PC-3 (cell line): ENCODE measurements around the gene ALPK3. TPM values are rescaled to one million over a fixed set of nuclear protein-coding genes. Genes with fewer than 3 reads are reported as not detected.

Experiments used
- ATAC-seq: fragments of 200-7000 bp; cut with Tn5 transposase; 2 replicates; pipeline ENCODE4 v1.9.1; 2020; ENCODE audit warnings: mild to moderate bottlenecking, moderate library complexity
- BruUV-seq: library from RNA; stranded (reverse); fragments of 400-500 nt; replicated peaks from 2 replicates; lab custom pipeline; 2021; lab: Mats Ljungman, UMichigan
- CTCF ChIA-PET: fragments of 300-600 bp; sonication (Branson Sonifier 250); formaldehyde crosslinking; loops from one replicate; lab custom pipeline; 2022; ENCODE audit warnings: antibody characterized with exemption; lab: Charles Lee
- POLR2A ChIA-PET: fragments of 300-600 bp; sonication (Branson Sonifier 250); formaldehyde crosslinking; loops from one replicate; lab custom pipeline; 2022; ENCODE audit warnings: antibody characterized with exemption; ENCODE audit not compliant: unreplicated experiment; lab: Charles Lee
- DNase-seq: peaks from one replicate; pipeline ENCODE4 v3.0.0-alpha.2; 2015
- H2AFZ ChIP-seq: fragments of 300-600 bp; sonication (generic); 2 replicates; pipeline ENCODE4 v1.6.0; 2016; ENCODE audit warnings: antibody characterized with exemption, low read length
- H3F3A ChIP-seq: fragments of 300-600 bp; sonication (generic); one replicate; pipeline ENCODE4 v1.6.0; 2017; ENCODE audit warnings: antibody characterized with exemption, low read length, control low read depth, mild to moderate bottlenecking; ENCODE audit not compliant: unreplicated experiment
- H3K27ac ChIP-seq: fragments of 300-600 bp; sonication (generic); 2 replicates; pipeline ENCODE4 v1.5.1; 2016; ENCODE audit warnings: mild to moderate bottlenecking, low read length
- H3K27me3 ChIP-seq: fragments of 300-600 bp; sonication (generic); 2 replicates; pipeline ENCODE4 v1.6.1; 2016; ENCODE audit warnings: low read length, mixed read lengths
- H3K36me3 ChIP-seq: fragments of 300-600 bp; sonication (generic); 2 replicates; pipeline ENCODE4 v1.6.1; 2016; ENCODE audit warnings: low read depth, mixed run types, low read length, mixed read lengths
- H3K4me1 ChIP-seq: fragments of 300-600 bp; sonication (generic); 2 replicates; pipeline ENCODE4 v1.5.1; 2016; ENCODE audit warnings: low read length; ENCODE audit not compliant: insufficient read depth
- H3K4me2 ChIP-seq: fragments of 300-600 bp; sonication (generic); 2 replicates; pipeline ENCODE4 v1.6.0; 2016; ENCODE audit warnings: low read length
- H3K4me3 ChIP-seq: fragments of 300-600 bp; sonication (generic); 2 replicates; pipeline ENCODE4 v1.5.1; 2016; ENCODE audit warnings: mild to moderate bottlenecking, low read length, mixed read lengths
- H3K79me2 ChIP-seq: fragments of 300-600 bp; sonication (generic); 2 replicates; pipeline ENCODE4 v1.6.1; 2017; ENCODE audit warnings: low read length, mixed read lengths
- H3K9ac ChIP-seq: fragments of 300-600 bp; sonication (generic); 2 replicates; pipeline ENCODE4 v1.6.0; 2016; ENCODE audit warnings: mild to moderate bottlenecking, low read length
- H3K9me2 ChIP-seq: fragments of 300-600 bp; sonication (generic); replicated peaks from 2 replicates; pipeline ENCODE4 v1.6.1; 2016; ENCODE audit warnings: mixed run types, low read length, mixed read lengths
- H3K9me3 ChIP-seq: fragments of 300-600 bp; sonication (generic); 2 replicates; pipeline ENCODE4 v1.6.1; 2016; ENCODE audit warnings: low read length, mixed read lengths
- H4K20me1 ChIP-seq: fragments of 300-600 bp; sonication (generic); 2 replicates; pipeline ENCODE4 v1.6.1; 2016; ENCODE audit warnings: low read length, mixed read lengths
- EZH2 ChIP-seq: fragments of 300-600 bp; sonication (generic); IDR thresholded peaks from one replicate; pipeline ENCODE4 v1.6.1; 2017; ENCODE audit warnings: antibody characterized with exemption, mild to moderate bottlenecking, low read length; ENCODE audit not compliant: unreplicated experiment
- EZH2phosphoT487 ChIP-seq: fragments of 300-600 bp; sonication (generic); IDR thresholded peaks from 2 replicates; pipeline ENCODE4 v1.6.1; 2018; ENCODE audit warnings: mild to moderate bottlenecking, antibody characterized with exemption, low read length, borderline replicate concordance
- intact Hi-C: fragments of 100-400 bp; cut with micrococcal nuclease; formaldehyde crosslinking; loops from 2 replicates; pipeline ENCODE4 v1.9.0; 2023
- total RNA-seq: library from RNA; depleted of rRNA; stranded (reverse); fragments of >200 nt; gene quantifications from 2 replicates; pipeline ENCODE4 v1.2.3, GENCODE V29; 2014
- TF ChIP-seq, protein P1 (sequence below): fragments of 300-600 bp; sonication (generic); conservative IDR thresholded peaks from 2 replicates; pipeline ENCODE4 v1.5.1; 2017; ENCODE audit warnings: antibody characterized with exemption, low read depth, mild to moderate bottlenecking, low read length

ALPK3 gene
- total RNA-seq, 1 experiment from 2014 or later, result 2.4 TPM

GRCh38 chr15:84859651-84860050 is 42.5 kb downstream of the ALPK3 start:
- ChIA-PET CTCF (no interaction called here), POLR2A (no interaction called here)
- no peaks in the 10 kb centered on the region for H3F3A ChIP-seq
- H3K4me3 ChIP-seq, result no peak overlapping the region
- H2AFZ ChIP-seq, result no peak overlapping the region
- peak overlapping the region; percentile 50 for H3K4me2 ChIP-seq
- peak overlapping the region; percentile 89 for H3K27ac ChIP-seq
- no peaks in the 10 kb centered on the region for H3K36me3 ChIP-seq
- peaks cover 47% of the 10 kb centered on the region for H3K4me1 ChIP-seq
- intact Hi-C loops, result no loop called here
- ATAC-seq, result no peak
- no peak for TF ChIP-seq EZH2phosphoT487
- TF ChIP-seq EZH2, result no peak
- TF ChIP-seq, protein P1, sequence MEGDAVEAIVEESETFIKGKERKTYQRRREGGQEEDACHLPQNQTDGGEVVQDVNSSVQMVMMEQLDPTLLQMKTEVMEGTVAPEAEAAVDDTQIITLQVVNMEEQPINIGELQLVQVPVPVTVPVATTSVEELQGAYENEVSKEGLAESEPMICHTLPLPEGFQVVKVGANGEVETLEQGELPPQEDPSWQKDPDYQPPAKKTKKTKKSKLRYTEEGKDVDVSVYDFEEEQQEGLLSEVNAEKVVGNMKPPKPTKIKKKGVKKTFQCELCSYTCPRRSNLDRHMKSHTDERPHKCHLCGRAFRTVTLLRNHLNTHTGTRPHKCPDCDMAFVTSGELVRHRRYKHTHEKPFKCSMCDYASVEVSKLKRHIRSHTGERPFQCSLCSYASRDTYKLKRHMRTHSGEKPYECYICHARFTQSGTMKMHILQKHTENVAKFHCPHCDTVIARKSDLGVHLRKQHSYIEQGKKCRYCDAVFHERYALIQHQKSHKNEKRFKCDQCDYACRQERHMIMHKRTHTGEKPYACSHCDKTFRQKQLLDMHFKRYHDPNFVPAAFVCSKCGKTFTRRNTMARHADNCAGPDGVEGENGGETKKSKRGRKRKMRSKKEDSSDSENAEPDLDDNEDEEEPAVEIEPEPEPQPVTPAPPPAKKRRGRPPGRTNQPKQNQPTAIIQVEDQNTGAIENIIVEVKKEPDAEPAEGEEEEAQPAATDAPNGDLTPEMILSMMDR, result no peak
- H3K9ac ChIP-seq, result peak overlapping the region; percentile 10; the same call in 1 of the 2 replicates
- H3K9me3 ChIP-seq, result no peaks in the 10 kb centered on the region
- TSS peak; percentile 64 for BruUV-seq
- H4K20me1 ChIP-seq, result no peaks in the 10 kb centered on the region
- H3K79me2 ChIP-seq, result peaks cover 19% of the 10 kb centered on the region
- H3K9me2 ChIP-seq, result no peaks in the 10 kb centered on the region
- no peaks in the 10 kb centered on the region for H3K27me3 ChIP-seq
- no peak for DNase-seq

GRCh38 chr15:84861781-84862180 is 44.6 kb downstream of the ALPK3 start:
- Histone ChIP-seq H3K9me2 (no peaks in the 10 kb centered on the region), H3K4me1 (peaks cover 39% of the 10 kb centered on the region), H2AFZ (no peak overlapping the region), H3K9ac (no peak overlapping the region), H3K4me3 (no peak overlapping the region), H3K4me2 (no peak overlapping the region; the same call in 1 of the 2 replicates), H3F3A (no peaks in the 10 kb centered on the region), H3K36me3 (no peaks in the 10 kb centered on the region), H4K20me1 (no peaks in the 10 kb centered on the region), H3K27ac (no peak overlapping the region), H3K27me3 (no peaks in the 10 kb centered on the region), H3K9me3 (no peaks in the 10 kb centered on the region), H3K79me2 (peaks cover 19% of the 10 kb centered on the region)
- no TSS peak for BruUV-seq
- ATAC-seq (no peak), DNase-seq (no peak)
- intact Hi-C loops, result no loop called here
- ChIA-PET POLR2A (no interaction called here), CTCF (no interaction called here)
- TF ChIP-seq EZH2, result no peak
- TF ChIP-seq EZH2phosphoT487, result no peak
- TF ChIP-seq, protein P1, result no peak

- Histone ChIP-seq H2AFZ (no peak overlapping the region), H3K9me3 (no peaks in the 10 kb centered on the region), H3K4me2 (no peak overlapping the region), H3K9ac (no peak overlapping the region), H3F3A (no peaks in the 10 kb centered on the region), H3K27ac (no peak overlapping the region), H3K4me1 (peaks cover 39% of the 10 kb centered on the region), H3K27me3 (no peaks in the 10 kb centered on the region), H4K20me1 (no peaks in the 10 kb centered on the region), H3K4me3 (no peak overlapping the region), H3K36me3 (no peaks in the 10 kb centered on the region), H3K9me2 (no peaks in the 10 kb centered on the region), H3K79me2 (peaks cover 19% of the 10 kb centered on the region)
- intact Hi-C loops, result no loop called here
- DNase-seq (no peak), ATAC-seq (no peak)
- ChIA-PET CTCF (no interaction called here), POLR2A (no interaction called here)
- TF ChIP-seq EZH2, result no peak
- TF ChIP-seq, protein P1, result no peak
- no peak for TF ChIP-seq EZH2phosphoT487
- BruUV-seq, result no TSS peak
These were observed 45.2 kb downstream of the ALPK3 start for GRCh38 chr15:84862214-84862975.
